ENCODE data around the gene HMBS.
A peak's percentile ranks its signal among the peaks of the same experiment; 100 is the strongest.
"Not testable (repeated sequence)": the region's sequence is repeated elsewhere in the genome, so short reads cannot be mapped to it uniquely, and the experiment has no call there.

The HMBS gene

GRCh38 chr11:119100994-119101758 is 16.5 kb downstream of the HMBS start:
- Histone ChIP-seq H3K4me3 (ENCODE audit: low read length in 2 of 2) (peak overlapping the region; percentile 73 to 86), H2AFZ (ENCODE audit: low read length) (peak overlapping the region; percentile 82), H3K23ac (ENCODE audit: low read depth, low read length, poor library complexity) (peak overlapping the region; percentile 14), H4K91ac (ENCODE audit: low read depth, low read length, poor library complexity) (no peak overlapping the region), H3K14ac (ENCODE audit: low read length) (no peak overlapping the region), H3K4me1 (ENCODE audit: control insufficient read depth in 2 of 2, insufficient read depth in 1 of 2, low read depth in 1 of 2, low read length in 2 of 2) (peaks cover 6 to 13% of the 10 kb centered on the region in 2 donors), H2BK15ac (ENCODE audit: low read length) (no peak overlapping the region), H3K27ac (replicated peaks; ENCODE audit: low read length) (peak overlapping the region; percentile 72), H3K27me3 (ENCODE audit: control insufficient read depth in 3 of 3, insufficient read depth in 3 of 3, low read depth in 1 of 3, low read length in 3 of 3) (no peaks in the 10 kb centered on the region), H3K79me1 (ENCODE audit: low read depth, low read length) (peaks cover 6% of the 10 kb centered on the region), H3K36me3 (replicated peaks in 1 of 2; ENCODE audit: control insufficient read depth in 2 of 2, insufficient read depth in 2 of 2, low read length in 2 of 2) (peaks cover 20 to 28% of the 10 kb centered on the region in 2 donors), H4K8ac (ENCODE audit: low read depth, low read length) (no peak overlapping the region), H3K4me2 (ENCODE audit: insufficient read depth, low read length, poor library complexity, severe bottlenecking) (peak overlapping the region; percentile 95), H2BK120ac (ENCODE audit: low read depth, low read length) (no peak overlapping the region), H2BK5ac (ENCODE audit: low read length) (peak overlapping the region; percentile 69), H2AK5ac (ENCODE audit: low read depth, low read length) (peak overlapping the region; percentile 6), H3K9ac (ENCODE audit: low read depth, low read length, poor library complexity) (peak overlapping the region; percentile 88), H3K18ac (ENCODE audit: low read length) (peak overlapping the region; percentile 71), H2BK12ac (ENCODE audit: low read length) (peak overlapping the region; percentile 80), H3K4ac (ENCODE audit: low read length) (no peak overlapping the region), H3K9me3 (replicated peaks in 1 of 2; ENCODE audit: control insufficient read depth in 2 of 2, insufficient read depth in 1 of 2, low read depth in 1 of 2, low read length in 2 of 2) (no peaks in the 10 kb centered on the region)
- no CpG with 5 or more reads among the region's 29 CpGs for WGBS, 2 donors (ENCODE audit: extremely low coverage in 2 of 2, insufficient read length in 2 of 2, insufficient replicate concordance in 1 of 2)
- DNase-seq (ENCODE audit: low spot score), result no peak

- Histone ChIP-seq H2AFZ (ENCODE audit: low read length) (peak within 1 kb of the TSS; percentile 82), H2BK15ac (ENCODE audit: low read length) (no peak within 1 kb of the TSS), H3K9ac (ENCODE audit: low read depth, low read length, poor library complexity) (peak within 1 kb of the TSS; percentile 88), H4K91ac (ENCODE audit: low read depth, low read length, poor library complexity) (no peak within 1 kb of the TSS), H3K27ac (replicated peaks; ENCODE audit: low read length) (peak within 1 kb of the TSS; percentile 92), H3K9me3 (replicated peaks in 1 of 2; ENCODE audit: control insufficient read depth in 2 of 2, insufficient read depth in 1 of 2, low read depth in 1 of 2, low read length in 2 of 2) (no peaks in the 10 kb centered on the region), H2BK5ac (ENCODE audit: low read length) (peak within 1 kb of the TSS; percentile 69), H3K18ac (ENCODE audit: low read length) (peak within 1 kb of the TSS; percentile 71), H2BK120ac (ENCODE audit: low read depth, low read length) (no peak within 1 kb of the TSS), H2BK12ac (ENCODE audit: low read length) (peak within 1 kb of the TSS; percentile 80), H3K14ac (ENCODE audit: low read length) (no peak within 1 kb of the TSS), H3K36me3 (replicated peaks in 1 of 2; ENCODE audit: control insufficient read depth in 2 of 2, insufficient read depth in 2 of 2, low read length in 2 of 2) (peaks cover 15 to 21% of the 10 kb centered on the region in 2 donors), H3K27me3 (ENCODE audit: control insufficient read depth in 3 of 3, insufficient read depth in 3 of 3, low read depth in 1 of 3, low read length in 3 of 3) (no peaks in the 10 kb centered on the region), H3K79me1 (ENCODE audit: low read depth, low read length) (peaks cover 6% of the 10 kb centered on the region), H3K4ac (ENCODE audit: low read length) (no peak within 1 kb of the TSS), H3K4me1 (ENCODE audit: control insufficient read depth in 2 of 2, insufficient read depth in 1 of 2, low read depth in 1 of 2, low read length in 2 of 2) (peaks cover 11 to 20% of the 10 kb centered on the region in 2 donors), H4K8ac (ENCODE audit: low read depth, low read length) (no peak within 1 kb of the TSS), H3K4me2 (ENCODE audit: insufficient read depth, low read length, poor library complexity, severe bottlenecking) (peak within 1 kb of the TSS; percentile 95), H3K23ac (ENCODE audit: low read depth, low read length, poor library complexity) (peak within 1 kb of the TSS; percentile 14), H3K4me3 (ENCODE audit: low read length in 2 of 2) (peak within 1 kb of the TSS; percentile 73 to 86), H2AK5ac (ENCODE audit: low read depth, low read length) (peak within 1 kb of the TSS; percentile 6)
- DNase-seq (ENCODE audit: low spot score), result peak; percentile 92
- no CpG with 5 or more reads among the region's 32 CpGs for WGBS, 2 donors (ENCODE audit: extremely low coverage in 2 of 2, insufficient read length in 2 of 2, insufficient replicate concordance in 1 of 2)
Observed at GRCh38 chr11:119101759-119102423, 17.2 kb downstream of the HMBS start, which contains the start of gene DPAGT1. Gene DPAGT1, minus strand, starts transcription at chr11:119101853. Its CDS starts 198 bp downstream, at chr11:119101655.

- H3K79me1 ChIP-seq (ENCODE audit: low read depth, low read length); H3K4me3 ChIP-seq (ENCODE audit: low read length in 2 of 2); H3K4me2 ChIP-seq (ENCODE audit: insufficient read depth, low read length, poor library complexity, severe bottlenecking); H3K36me3 ChIP-seq (replicated peaks in 1 of 2; ENCODE audit: control insufficient read depth in 2 of 2, insufficient read depth in 2 of 2, low read length in 2 of 2); H4K91ac ChIP-seq (ENCODE audit: low read depth, low read length, poor library complexity); H4K8ac ChIP-seq (ENCODE audit: low read depth, low read length); H3K4ac ChIP-seq (ENCODE audit: low read length); H3K14ac ChIP-seq (ENCODE audit: low read length); H2BK15ac ChIP-seq (ENCODE audit: low read length); H3K18ac ChIP-seq (ENCODE audit: low read length); H3K9me3 ChIP-seq (replicated peaks in 1 of 2; ENCODE audit: control insufficient read depth in 2 of 2, insufficient read depth in 1 of 2, low read depth in 1 of 2, low read length in 2 of 2); H2AFZ ChIP-seq (ENCODE audit: low read length); H3K27me3 ChIP-seq (ENCODE audit: control insufficient read depth in 3 of 3, insufficient read depth in 3 of 3, low read depth in 1 of 3, low read length in 3 of 3); H2BK5ac ChIP-seq (ENCODE audit: low read length); H3K23ac ChIP-seq (ENCODE audit: low read depth, low read length, poor library complexity); DNase-seq (ENCODE audit: low spot score); H2AK5ac ChIP-seq (ENCODE audit: low read depth, low read length); H2BK12ac ChIP-seq (ENCODE audit: low read length); H3K9ac ChIP-seq (ENCODE audit: low read depth, low read length, poor library complexity); H2BK120ac ChIP-seq (ENCODE audit: low read depth, low read length): not testable (repeated sequence)
- peaks cover 14 to 24% of the 10 kb centered on the region in 2 donors for H3K4me1 ChIP-seq (ENCODE audit: control insufficient read depth in 2 of 2, insufficient read depth in 1 of 2, low read depth in 1 of 2, low read length in 2 of 2)
- no CpG with 5 or more reads among the region's 18 CpGs for WGBS, 2 donors (ENCODE audit: extremely low coverage in 2 of 2, insufficient read length in 2 of 2, insufficient replicate concordance in 1 of 2)
- H3K27ac ChIP-seq (replicated peaks; ENCODE audit: low read length), result peak overlapping the region; percentile 31
Observed at GRCh38 chr11:119103161-119103664, 18.5 kb downstream of the HMBS start.

- no peaks in the 10 kb centered on the region for H3K9me3 ChIP-seq (replicated peaks in 1 of 2; ENCODE audit: control insufficient read depth in 2 of 2, insufficient read depth in 1 of 2, low read depth in 1 of 2, low read length in 2 of 2)
- WGBS, 2 donors (ENCODE audit: extremely low coverage in 2 of 2, insufficient read length in 2 of 2, insufficient replicate concordance in 1 of 2), result no CpG with 5 or more reads among the region's 4 CpGs
- peaks cover 0 to 5% (median 0%) of the 10 kb centered on the region in 3 experiments for H3K27me3 ChIP-seq (ENCODE audit: control insufficient read depth in 3 of 3, insufficient read depth in 3 of 3, low read depth in 1 of 3, low read length in 3 of 3)
- H3K4me1 ChIP-seq (ENCODE audit: control insufficient read depth in 2 of 2, insufficient read depth in 1 of 2, low read depth in 1 of 2, low read length in 2 of 2), result peaks cover 18 to 28% of the 10 kb centered on the region in 2 donors
- no peak overlapping the region for H4K91ac ChIP-seq (ENCODE audit: low read depth, low read length, poor library complexity)
- no peak overlapping the region for H3K14ac ChIP-seq (ENCODE audit: low read length)
- no peak overlapping the region for H2AK5ac ChIP-seq (ENCODE audit: low read depth, low read length)
- no peak overlapping the region for H2AFZ ChIP-seq (ENCODE audit: low read length)
- no peak overlapping the region for H3K4ac ChIP-seq (ENCODE audit: low read length)
- H3K4me3 ChIP-seq (ENCODE audit: low read length in 2 of 2), result no peak overlapping the region
- H2BK12ac ChIP-seq (ENCODE audit: low read length), result no peak overlapping the region
- H3K4me2 ChIP-seq (ENCODE audit: insufficient read depth, low read length, poor library complexity, severe bottlenecking), result no peak overlapping the region
- H3K9ac ChIP-seq (ENCODE audit: low read depth, low read length, poor library complexity), result no peak overlapping the region
- no peak for DNase-seq (ENCODE audit: low spot score)
- no peak overlapping the region for H2BK15ac ChIP-seq (ENCODE audit: low read length)
- peaks cover 0 to 2% of the 10 kb centered on the region in 2 donors for H3K36me3 ChIP-seq (replicated peaks in 1 of 2; ENCODE audit: control insufficient read depth in 2 of 2, insufficient read depth in 2 of 2, low read length in 2 of 2)
- H3K27ac ChIP-seq (replicated peaks; ENCODE audit: low read length), result no peak overlapping the region
- no peak overlapping the region for H3K23ac ChIP-seq (ENCODE audit: low read depth, low read length, poor library complexity)
- no peak overlapping the region for H2BK5ac ChIP-seq (ENCODE audit: low read length)
- peaks cover 6% of the 10 kb centered on the region for H3K79me1 ChIP-seq (ENCODE audit: low read depth, low read length)
- H2BK120ac ChIP-seq (ENCODE audit: low read depth, low read length), result no peak overlapping the region
- no peak overlapping the region for H4K8ac ChIP-seq (ENCODE audit: low read depth, low read length)
- H3K18ac ChIP-seq (ENCODE audit: low read length), result no peak overlapping the region
Observed at GRCh38 chr11:119103793-119104192, 19.1 kb downstream of the HMBS start.
